Memory B cell (primary cell): ENCODE data around the gene NCK2.
"Not testable (repeated sequence)": the region's sequence is repeated elsewhere in the genome, so short reads cannot be mapped to it uniquely, and the experiment has no call there.

Experiments
- ATAC-seq: fragments of 150-1000 bp; cut with Tn5 transposase; 2 replicates; pipeline ENCODE4 v1.10.0; 2021; ENCODE audit warnings: low read depth, mild to moderate bottlenecking, moderate library complexity
- DNase-seq, 2 donors: peaks; one replicate each; pipeline ENCODE4 v3.0.0; 2022; ENCODE audit warnings: low spot score in 2 of 2
- H3K27ac Mint-ChIP-seq: one replicate; pipeline ENCODE4 v1.8.0; 2022; ENCODE audit warnings: mild to moderate bottlenecking, moderate library complexity, mixed read lengths
- H3K27me3 Mint-ChIP-seq: one replicate; pipeline ENCODE4 v1.8.0; 2022; ENCODE audit warnings: mixed read lengths
- H3K36me3 Mint-ChIP-seq: one replicate; pipeline ENCODE4 v1.8.0; 2022; ENCODE audit warnings: mild to moderate bottlenecking, mixed read lengths
- H3K4me1 Mint-ChIP-seq: one replicate; pipeline ENCODE4 v1.8.0; 2022; ENCODE audit warnings: mixed read lengths
- H3K4me3 Mint-ChIP-seq: one replicate; pipeline ENCODE4 v1.8.0; 2022; ENCODE audit warnings: mild to moderate bottlenecking, moderate library complexity, mixed read lengths
- H3K9me3 Mint-ChIP-seq: one replicate; pipeline ENCODE4 v1.8.0; 2022; ENCODE audit warnings: mixed read lengths

The NCK2 gene

GRCh38 chr2:105890111-105890510 is 145.4 kb downstream of the NCK2 start:
- Mint-ChIP-seq H3K27ac (peak overlapping the region; percentile 3), H3K9me3 (peaks cover 4% of the 10 kb centered on the region), H3K4me1 (peaks cover 22% of the 10 kb centered on the region), H3K36me3 (peaks cover 37% of the 10 kb centered on the region), H3K4me3 (no peak overlapping the region), H3K27me3 (no peaks in the 10 kb centered on the region)
- ATAC-seq, result no peak
- DNase-seq, result no peak

- Mint-ChIP-seq H3K27me3 (no peaks in the 10 kb centered on the region), H3K4me3 (no peak overlapping the region), H3K4me1 (peaks cover 17% of the 10 kb centered on the region), H3K27ac (peak overlapping the region; percentile 3), H3K36me3 (peaks cover 40% of the 10 kb centered on the region), H3K9me3 (peaks cover 4% of the 10 kb centered on the region)
- ATAC-seq, result no peak
- no peak for DNase-seq
Measured at GRCh38 chr2:105890856-105891255, 146.1 kb downstream of the NCK2 start.

GRCh38 chr2:105893011-105893995 is 148.6 kb downstream of the NCK2 start:
- no peak for ATAC-seq
- Mint-ChIP-seq H3K36me3 (peaks cover 37% of the 10 kb centered on the region), H3K4me1 (peaks cover 10% of the 10 kb centered on the region), H3K4me3 (no peak overlapping the region), H3K27ac (no peak overlapping the region), H3K9me3 (peaks cover 9% of the 10 kb centered on the region), H3K27me3 (no peaks in the 10 kb centered on the region)
- DNase-seq, result no peak

- no peak for ATAC-seq
- no peak overlapping the region for H3K4me3 Mint-ChIP-seq
Measured at GRCh38 chr2:105894327-105894944, 149.7 kb downstream of the NCK2 start.

GRCh38 chr2:105895990-105896764 is 151.5 kb downstream of the NCK2 start:
- no peak overlapping the region for H3K27ac Mint-ChIP-seq
- H3K27me3 Mint-ChIP-seq, result no peaks in the 10 kb centered on the region
- ATAC-seq (no peak), DNase-seq (no peak)
- H3K4me1 Mint-ChIP-seq, result peaks cover under 1% of the 10 kb centered on the region
- no peak overlapping the region for H3K4me3 Mint-ChIP-seq
- peaks cover 12% of the 10 kb centered on the region for H3K9me3 Mint-ChIP-seq
- peaks cover 49% of the 10 kb centered on the region for H3K36me3 Mint-ChIP-seq

More at GRCh38 chr2:105894327-105894944, 149.7 kb downstream of the NCK2 start:
- H3K4me1 Mint-ChIP-seq, result peaks cover 10% of the 10 kb centered on the region
- H3K9me3 Mint-ChIP-seq, result peaks cover 12% of the 10 kb centered on the region
- no peaks in the 10 kb centered on the region for H3K27me3 Mint-ChIP-seq
- H3K36me3 Mint-ChIP-seq, result peaks cover 40% of the 10 kb centered on the region
- no peak for DNase-seq
- H3K27ac Mint-ChIP-seq, result no peak overlapping the region

- peaks cover 12% of the 10 kb centered on the region for H3K9me3 Mint-ChIP-seq
- peaks cover 54% of the 10 kb centered on the region for H3K36me3 Mint-ChIP-seq
- H3K27me3 Mint-ChIP-seq, result no peaks in the 10 kb centered on the region
- no peaks in the 10 kb centered on the region for H3K4me1 Mint-ChIP-seq
- ATAC-seq, result no peak
- DNase-seq, result no peak
- H3K4me3 Mint-ChIP-seq, result no peak overlapping the region
- no peak overlapping the region for H3K27ac Mint-ChIP-seq
Measured at GRCh38 chr2:105896765-105897163, 152.1 kb downstream of the NCK2 start.

GRCh38 chr2:105897694-105898093 is 153.0 kb downstream of the NCK2 start:
- not testable (repeated sequence) for DNase-seq, H3K27ac Mint-ChIP-seq, H3K4me3 Mint-ChIP-seq, H3K27me3 Mint-ChIP-seq, H3K4me1 Mint-ChIP-seq, ATAC-seq
- peaks cover 12% of the 10 kb centered on the region for H3K9me3 Mint-ChIP-seq
- H3K36me3 Mint-ChIP-seq, result peaks cover 54% of the 10 kb centered on the region

GRCh38 chr2:105903051-105903674 is 158.5 kb downstream of the NCK2 start:
- Mint-ChIP-seq H3K27ac (no peak overlapping the region), H3K4me3 (no peak overlapping the region), H3K27me3 (no peaks in the 10 kb centered on the region), H3K9me3 (peaks cover 5% of the 10 kb centered on the region), H3K4me1 (peaks cover 18% of the 10 kb centered on the region), H3K36me3 (peaks cover 34% of the 10 kb centered on the region)
- ATAC-seq (no peak), DNase-seq (no peak)

GRCh38 chr2:105904938-105905337 is 160.2 kb downstream of the NCK2 start:
- Mint-ChIP-seq H3K27ac (peak overlapping the region; percentile 35), H3K27me3 (no peaks in the 10 kb centered on the region), H3K4me3 (no peak overlapping the region), H3K4me1 (peaks cover 25% of the 10 kb centered on the region), H3K36me3 (peaks cover 20% of the 10 kb centered on the region), H3K9me3 (peaks cover 2% of the 10 kb centered on the region)
- ATAC-seq (no peak), DNase-seq (no peak)

GRCh38 chr2:105906481-105906880 is 161.8 kb downstream of the NCK2 start:
- ATAC-seq, result no peak
- H3K27me3 Mint-ChIP-seq, result no peaks in the 10 kb centered on the region
- no peak for DNase-seq
- H3K4me3 Mint-ChIP-seq, result no peak overlapping the region
- no peak overlapping the region for H3K27ac Mint-ChIP-seq
- peaks cover 5% of the 10 kb centered on the region for H3K36me3 Mint-ChIP-seq
- peaks cover 25% of the 10 kb centered on the region for H3K4me1 Mint-ChIP-seq
- H3K9me3 Mint-ChIP-seq, result peaks cover 2% of the 10 kb centered on the region

- Mint-ChIP-seq H3K4me1 (peaks cover 25% of the 10 kb centered on the region), H3K9me3 (peaks cover 2% of the 10 kb centered on the region), H3K27ac (no peak overlapping the region), H3K36me3 (peaks cover 3% of the 10 kb centered on the region), H3K4me3 (no peak overlapping the region), H3K27me3 (no peaks in the 10 kb centered on the region)
- ATAC-seq (no peak), DNase-seq (no peak)
Measured at GRCh38 chr2:105907184-105907583, 162.5 kb downstream of the NCK2 start.

GRCh38 chr2:105909215-105909614 is 164.5 kb downstream of the NCK2 start:
- DNase-seq, result no peak
- Mint-ChIP-seq H3K9me3 (peaks cover 1% of the 10 kb centered on the region), H3K36me3 (peaks cover 4% of the 10 kb centered on the region), H3K27me3 (no peaks in the 10 kb centered on the region), H3K4me1 (peaks cover 20% of the 10 kb centered on the region), H3K4me3 (no peak overlapping the region), H3K27ac (no peak overlapping the region)
- ATAC-seq, result no peak

GRCh38 chr2:105910497-105911238 is 166.0 kb downstream of the NCK2 start:
- Mint-ChIP-seq H3K36me3 (peaks cover 10% of the 10 kb centered on the region), H3K27me3 (no peaks in the 10 kb centered on the region), H3K4me1 (peaks cover 17% of the 10 kb centered on the region), H3K4me3 (no peak overlapping the region), H3K27ac (no peak overlapping the region), H3K9me3 (peaks cover 7% of the 10 kb centered on the region)
- ATAC-seq, result no peak
- no peak for DNase-seq
